ENCODE results near the gene GPN3. TPM values are rescaled to one million over a fixed set of nuclear protein-coding genes. Genes with fewer than 3 reads are reported as not detected.
"Not testable (repeated sequence)": the region's sequence is repeated elsewhere in the genome, so short reads cannot be mapped to it uniquely, and the experiment has no call there.

The GPN3 gene
- polyA plus RNA-seq, 4 donors: 5.4 to 20.9 (median 11.0) TPM

GRCh38 chr12:110429676-110430075 is 38.4 kb downstream of the GPN3 start:
- FAIRE-seq; H3K27ac ChIP-seq (ENCODE audit: low read depth in 1 of 3, low read length in 2 of 3); H3K36me3 ChIP-seq (ENCODE audit: control insufficient read depth in 3 of 3, insufficient read depth in 2 of 3, low read depth in 1 of 3, low read length in 3 of 3); H3K4me1 ChIP-seq (ENCODE audit: control insufficient read depth in 3 of 3, insufficient read depth in 2 of 3, low read depth in 1 of 3, low read length in 2 of 3); H3K4me3 ChIP-seq (ENCODE audit: low read depth in 1 of 3, low read length in 3 of 3); H3K9me3 ChIP-seq (ENCODE audit: control insufficient read depth in 2 of 2, insufficient read depth in 1 of 2, low read depth in 1 of 2, low read length in 1 of 2); H3K27me3 ChIP-seq (ENCODE audit: control insufficient read depth in 3 of 3, insufficient read depth in 3 of 3, low read length in 3 of 3); DNase-seq: not testable (repeated sequence)
- WGBS, 3 donors: 90 to 95% (median 93%) methylated on average over 9 to 15 of the region's 15 CpGs

GRCh38 chr12:110426406-110426805 is 41.7 kb downstream of the GPN3 start:
- DNase-seq (no peak), FAIRE-seq (no peak)
- 51 to 57% (median 53%) methylated on average over 3 of the region's 3 CpGs for WGBS, 3 donors
- Histone ChIP-seq H3K36me3 (ENCODE audit: control insufficient read depth in 3 of 3, insufficient read depth in 2 of 3, low read depth in 1 of 3, low read length in 3 of 3) (no peaks in the 10 kb centered on the region), H3K4me1 (ENCODE audit: control insufficient read depth in 3 of 3, insufficient read depth in 2 of 3, low read depth in 1 of 3, low read length in 2 of 3) (no peaks in the 10 kb centered on the region), H3K9me3 (ENCODE audit: control insufficient read depth in 2 of 2, insufficient read depth in 1 of 2, low read depth in 1 of 2, low read length in 1 of 2) (no peaks in the 10 kb centered on the region), H3K27ac (ENCODE audit: low read depth in 1 of 3, low read length in 2 of 3) (no peak overlapping the region), H3K4me3 (ENCODE audit: low read depth in 1 of 3, low read length in 3 of 3) (no peak overlapping the region), H3K27me3 (ENCODE audit: control insufficient read depth in 3 of 3, insufficient read depth in 3 of 3, low read length in 3 of 3) (no peaks in the 10 kb centered on the region)

- 55 to 71% (median 63%) methylated on average over 3 of the region's 3 CpGs for WGBS, 3 donors
- Histone ChIP-seq H3K27me3 (ENCODE audit: control insufficient read depth in 3 of 3, insufficient read depth in 3 of 3, low read length in 3 of 3) (no peaks in the 10 kb centered on the region), H3K4me3 (ENCODE audit: low read depth in 1 of 3, low read length in 3 of 3) (no peak overlapping the region), H3K9me3 (ENCODE audit: control insufficient read depth in 2 of 2, insufficient read depth in 1 of 2, low read depth in 1 of 2, low read length in 1 of 2) (no peaks in the 10 kb centered on the region), H3K27ac (ENCODE audit: low read depth in 1 of 3, low read length in 2 of 3) (no peak overlapping the region), H3K4me1 (ENCODE audit: control insufficient read depth in 3 of 3, insufficient read depth in 2 of 3, low read depth in 1 of 3, low read length in 2 of 3) (no peaks in the 10 kb centered on the region), H3K36me3 (ENCODE audit: control insufficient read depth in 3 of 3, insufficient read depth in 2 of 3, low read depth in 1 of 3, low read length in 3 of 3) (no peaks in the 10 kb centered on the region)
- DNase-seq (no peak), FAIRE-seq (no peak)
Observed at GRCh38 chr12:110424237-110424636, 43.8 kb downstream of the GPN3 start.

GRCh38 chr12:110421701-110422100 is 46.4 kb downstream of the GPN3 start:
- 67 to 78% (median 75%) methylated on average over 4 of the region's 4 CpGs for WGBS, 3 donors
- H3K4me1 ChIP-seq (ENCODE audit: control insufficient read depth in 3 of 3, insufficient read depth in 2 of 3, low read depth in 1 of 3, low read length in 2 of 3): no peaks in the 10 kb centered on the region
- no peaks in the 10 kb centered on the region for H3K36me3 ChIP-seq (ENCODE audit: control insufficient read depth in 3 of 3, insufficient read depth in 2 of 3, low read depth in 1 of 3, low read length in 3 of 3)
- no peak for FAIRE-seq
- no peak overlapping the region for H3K27ac ChIP-seq (ENCODE audit: low read depth in 1 of 3, low read length in 2 of 3)
- H3K4me3 ChIP-seq (ENCODE audit: low read depth in 1 of 3, low read length in 3 of 3): no peak overlapping the region
- no peak for DNase-seq
- H3K9me3 ChIP-seq (ENCODE audit: control insufficient read depth in 2 of 2, insufficient read depth in 1 of 2, low read depth in 1 of 2, low read length in 1 of 2): no peaks in the 10 kb centered on the region
- no peaks in the 10 kb centered on the region for H3K27me3 ChIP-seq (ENCODE audit: control insufficient read depth in 3 of 3, insufficient read depth in 3 of 3, low read length in 3 of 3)

GRCh38 chr12:110421159-110421661 is 46.8 kb downstream of the GPN3 start:
- Histone ChIP-seq H3K4me3 (ENCODE audit: low read depth in 1 of 3, low read length in 3 of 3) (no peak overlapping the region), H3K9me3 (ENCODE audit: control insufficient read depth in 2 of 2, insufficient read depth in 1 of 2, low read depth in 1 of 2, low read length in 1 of 2) (no peaks in the 10 kb centered on the region), H3K4me1 (ENCODE audit: control insufficient read depth in 3 of 3, insufficient read depth in 2 of 3, low read depth in 1 of 3, low read length in 2 of 3) (no peaks in the 10 kb centered on the region), H3K27ac (ENCODE audit: low read depth in 1 of 3, low read length in 2 of 3) (no peak overlapping the region), H3K36me3 (ENCODE audit: control insufficient read depth in 3 of 3, insufficient read depth in 2 of 3, low read depth in 1 of 3, low read length in 3 of 3) (no peaks in the 10 kb centered on the region), H3K27me3 (ENCODE audit: control insufficient read depth in 3 of 3, insufficient read depth in 3 of 3, low read length in 3 of 3) (no peaks in the 10 kb centered on the region)
- WGBS, 3 donors: 46 to 60% (median 50%) methylated on average over 3 of the region's 3 CpGs
- FAIRE-seq (no peak), DNase-seq (no peak)

- H3K27ac ChIP-seq (ENCODE audit: low read depth in 1 of 3, low read length in 2 of 3); H3K36me3 ChIP-seq (ENCODE audit: control insufficient read depth in 3 of 3, insufficient read depth in 2 of 3, low read depth in 1 of 3, low read length in 3 of 3); DNase-seq; H3K9me3 ChIP-seq (ENCODE audit: control insufficient read depth in 2 of 2, insufficient read depth in 1 of 2, low read depth in 1 of 2, low read length in 1 of 2); H3K4me1 ChIP-seq (ENCODE audit: control insufficient read depth in 3 of 3, insufficient read depth in 2 of 3, low read depth in 1 of 3, low read length in 2 of 3); FAIRE-seq; H3K4me3 ChIP-seq (ENCODE audit: low read depth in 1 of 3, low read length in 3 of 3); H3K27me3 ChIP-seq (ENCODE audit: control insufficient read depth in 3 of 3, insufficient read depth in 3 of 3, low read length in 3 of 3): not testable (repeated sequence)
- WGBS, 3 donors: 88 to 94% (median 92%) methylated on average over 1 of the region's 1 CpG
Observed at GRCh38 chr12:110420644-110421043, 47.4 kb downstream of the GPN3 start.

DNA sequence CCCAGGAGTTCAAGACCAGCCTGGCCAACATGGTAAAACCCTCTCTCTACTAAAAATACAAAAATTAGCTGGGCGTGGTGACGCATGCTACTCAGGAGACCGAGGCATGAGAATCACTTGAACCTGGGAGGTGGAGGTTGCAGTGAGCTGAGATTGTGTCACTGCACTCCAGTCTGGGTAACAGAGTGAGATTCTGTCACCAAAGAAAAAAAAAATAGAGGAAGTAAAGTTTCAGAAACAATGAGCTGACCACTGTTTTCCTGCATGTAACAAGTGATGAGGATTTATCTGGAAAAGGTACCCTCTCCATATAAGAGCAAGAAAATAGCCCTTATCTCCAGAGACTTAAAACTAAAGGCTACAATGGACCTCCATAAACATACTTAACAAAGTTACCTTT is 50.9 kb downstream of the GPN3 start:
- not testable (repeated sequence) for H3K4me1 ChIP-seq (ENCODE audit: control insufficient read depth in 3 of 3, insufficient read depth in 2 of 3, low read depth in 1 of 3, low read length in 2 of 3); H3K4me3 ChIP-seq (ENCODE audit: low read depth in 1 of 3, low read length in 3 of 3); H3K27me3 ChIP-seq (ENCODE audit: control insufficient read depth in 3 of 3, insufficient read depth in 3 of 3, low read length in 3 of 3); H3K9me3 ChIP-seq (ENCODE audit: control insufficient read depth in 2 of 2, insufficient read depth in 1 of 2, low read depth in 1 of 2, low read length in 1 of 2); H3K36me3 ChIP-seq (ENCODE audit: control insufficient read depth in 3 of 3, insufficient read depth in 2 of 3, low read depth in 1 of 3, low read length in 3 of 3); FAIRE-seq; DNase-seq; H3K27ac ChIP-seq (ENCODE audit: low read depth in 1 of 3, low read length in 2 of 3)
- WGBS, 3 donors: 78 to 82% (median 79%) methylated on average over 3 of the region's 3 CpGs

- not testable (repeated sequence) for H3K27me3 ChIP-seq (ENCODE audit: control insufficient read depth in 3 of 3, insufficient read depth in 3 of 3, low read length in 3 of 3); H3K27ac ChIP-seq (ENCODE audit: low read depth in 1 of 3, low read length in 2 of 3); H3K4me1 ChIP-seq (ENCODE audit: control insufficient read depth in 3 of 3, insufficient read depth in 2 of 3, low read depth in 1 of 3, low read length in 2 of 3); DNase-seq; H3K36me3 ChIP-seq (ENCODE audit: control insufficient read depth in 3 of 3, insufficient read depth in 2 of 3, low read depth in 1 of 3, low read length in 3 of 3); H3K9me3 ChIP-seq (ENCODE audit: control insufficient read depth in 2 of 2, insufficient read depth in 1 of 2, low read depth in 1 of 2, low read length in 1 of 2); FAIRE-seq; H3K4me3 ChIP-seq (ENCODE audit: low read depth in 1 of 3, low read length in 3 of 3)
- WGBS, 3 donors: 88 to 91% (median 89%) methylated on average over 6 of the region's 6 CpGs
Observed at GRCh38 chr12:110410086-110410485, 58.0 kb downstream of the GPN3 start.

- FAIRE-seq; H3K4me3 ChIP-seq (ENCODE audit: low read depth in 1 of 3, low read length in 3 of 3); H3K9me3 ChIP-seq (ENCODE audit: control insufficient read depth in 2 of 2, insufficient read depth in 1 of 2, low read depth in 1 of 2, low read length in 1 of 2); H3K27ac ChIP-seq (ENCODE audit: low read depth in 1 of 3, low read length in 2 of 3); H3K27me3 ChIP-seq (ENCODE audit: control insufficient read depth in 3 of 3, insufficient read depth in 3 of 3, low read length in 3 of 3); H3K4me1 ChIP-seq (ENCODE audit: control insufficient read depth in 3 of 3, insufficient read depth in 2 of 3, low read depth in 1 of 3, low read length in 2 of 3); DNase-seq: not testable (repeated sequence)
- H3K36me3 ChIP-seq (ENCODE audit: control insufficient read depth in 3 of 3, insufficient read depth in 2 of 3, low read depth in 1 of 3, low read length in 3 of 3): peaks cover 0 to 11% (median 0%) of the 10 kb centered on the region in 3 donors
- 92 to 95% (median 93%) methylated on average over 16 of the region's 16 CpGs for whole genome bisulfite sequencing, 3 donors
Observed at GRCh38 chr12:110405126-110405662, 62.9 kb downstream of the GPN3 start.
